ENCODE data around the gene AQP3.

GRCh38 chr9:33437205-33437604 is 10.2 kb downstream of the AQP3 start:
- no peak for TF ChIP-seq TAF1 (IDR thresholded peaks at IDR 0.05; ENCODE audit: low read depth)
- no peak for TF ChIP-seq MAX (IDR thresholded peaks at IDR 0.05)
- no peak for TF ChIP-seq TEAD4 (IDR thresholded peaks at IDR 0.05)
- no peak for TF ChIP-seq USF1 (IDR thresholded peaks at IDR 0.05)
- TF ChIP-seq CEBPB (IDR thresholded peaks at IDR 0.05), result no peak
- no peak for TF ChIP-seq RAD21 (IDR thresholded peaks at IDR 0.05; ENCODE audit: low read depth)
- TF ChIP-seq EP300 (IDR thresholded peaks at IDR 0.05; ENCODE audit: borderline replicate concordance), result no peak

Data from Ishikawa (cell line).